HepG2 (cell line): ENCODE results near the gene STPG2. TPM values are rescaled to one million over a fixed set of nuclear protein-coding genes. Genes with fewer than 3 reads are reported as not detected.

Experiments used
- ATAC-seq: fragments of 200-7000 bp; cut with Tn5 transposase; 3 replicates; pipeline ENCODE4 v1.9.1; 2020; ENCODE audit warnings: mild to moderate bottlenecking, moderate library complexity
- BruUV-seq: library from RNA; stranded (reverse); fragments of 400-500 nt; replicated peaks from 2 replicates; lab custom pipeline; 2021; lab: Mats Ljungman, UMichigan
- CTCF ChIA-PET: fragments of 300-600 bp; formaldehyde crosslinking; extraction: SDS; loops from one replicate; lab custom pipeline; 2021; ENCODE audit warnings: low total read pairs, inconsistent platforms, low intra/inter-chr PET ratio; lab: Yijun Ruan, JAX
- POLR2A ChIA-PET: fragments of 350-600 bp; sonication (Branson Sonifier 250); formaldehyde crosslinking; loops from one replicate; lab custom pipeline; 2020; ENCODE audit warnings: antibody characterized with exemption, inconsistent platforms; lab: Yijun Ruan, JAX
- DNase-seq: peaks from one replicate; pipeline ENCODE4 v3.0.0-alpha.2; 2015; ENCODE audit warnings: low spot score
- FAIRE-seq: peaks from 3 replicates; lab custom pipeline; 2011; peaks lifted over from hg19 to GRCh38; lab: Jason Lieb, UNC
- H2AFZ ChIP-seq: one replicate; pipeline ENCODE4 v1.6.1; 2011; ENCODE audit warnings: low read length, inconsistent platforms
- H3K27ac ChIP-seq: fragments of 300-600 bp; 3 replicates; pipeline ENCODE4 v1.8.0; 2011; ENCODE audit warnings: mixed run types, mild to moderate bottlenecking, mixed read lengths, low read length, inconsistent platforms; ENCODE audit not compliant: insufficient read depth; ENCODE audit errors: extremely low read length
- H3K27me3 ChIP-seq, 2 experiments: fragments of 200-600 bp in 1 of 2; 2 replicates in 1 of 2; 3 replicates in 1 of 2; pipeline versions ENCODE4 v1.6.0 to v1.8.0; 2011; ENCODE audit warnings: low read length in 2 of 2, mild to moderate bottlenecking in 2 of 2, moderate library complexity in 2 of 2, inconsistent platforms in 1 of 2; ENCODE audit not compliant: insufficient read depth in 2 of 2, control insufficient read depth in 1 of 2
- H3K36me3 ChIP-seq, 2 experiments: fragments of 200-600 bp in 1 of 2; replicated peaks in 1 of 2; 2 replicates in 1 of 2; 3 replicates in 1 of 2; pipeline versions ENCODE4 v1.5.1 to v1.8.0; 2011; ENCODE audit warnings: low read length in 2 of 2, inconsistent platforms in 1 of 2; ENCODE audit not compliant: insufficient read depth in 2 of 2, control insufficient read depth in 1 of 2
- H3K4me1 ChIP-seq: 2 replicates; pipeline ENCODE4 v1.5.1; 2012; ENCODE audit warnings: low read length, inconsistent platforms; ENCODE audit not compliant: insufficient read depth
- H3K4me2 ChIP-seq: 2 replicates; pipeline ENCODE4 v1.6.0; 2011; ENCODE audit warnings: low read depth, low read length, inconsistent platforms
- H3K4me3 ChIP-seq, 3 experiments: fragments of 200-600 bp in 1 of 3; sonication (generic), shearing (Covaris generic) in 1 of 3; replicated peaks in 1 of 3; 2 replicates each; pipeline ENCODE4 v1.5.1; 2011 to 2016; ENCODE audit warnings: low read length in 3 of 3, inconsistent platforms in 2 of 3, low read depth in 2 of 3, mild to moderate bottlenecking in 2 of 3, control low read depth in 1 of 3, mixed read lengths in 1 of 3; ENCODE audit not compliant: insufficient read depth in 1 of 3
- H3K79me2 ChIP-seq: one replicate; pipeline ENCODE4 v1.6.1; 2011; ENCODE audit warnings: low read length, inconsistent platforms; ENCODE audit not compliant: insufficient read depth
- H3K9ac ChIP-seq: 2 replicates; pipeline ENCODE4 v1.6.0; 2011; ENCODE audit warnings: mild to moderate bottlenecking, low read depth, low read length, inconsistent platforms; ENCODE audit not compliant: insufficient read depth
- H3K9me3 ChIP-seq: 2 replicates; pipeline ENCODE4 v1.5.1; 2012; ENCODE audit warnings: mild to moderate bottlenecking, low read length
- H4K20me1 ChIP-seq: 2 replicates; pipeline ENCODE4 v1.6.0; 2011; ENCODE audit warnings: inconsistent platforms, mild to moderate bottlenecking, low read length, moderate library complexity; ENCODE audit not compliant: insufficient read depth
- DDIT3 ChIP-seq: sonication (generic); formaldehyde crosslinking; IDR thresholded peaks from 2 replicates; pipeline ENCODE4 v1.4.0; 2020; ENCODE audit warnings: mild to moderate bottlenecking, missing genetic modification reagents
- ELK4 ChIP-seq: sonication (generic); formaldehyde crosslinking; IDR thresholded peaks from 2 replicates; pipeline ENCODE4 v1.9.0; 2021; ENCODE audit warnings: missing genetic modification reagents, borderline replicate concordance
- FIP1L1 ChIP-seq: fragments of 200-400 bp; formaldehyde crosslinking; IDR thresholded peaks from 2 replicates; pipeline ENCODE4 v1.6.1; 2018; ENCODE audit warnings: low read depth, mild to moderate bottlenecking, low read length, moderate library complexity, borderline replicate concordance; ENCODE audit not compliant: insufficient read depth
- GLMP ChIP-seq: sonication (generic); formaldehyde crosslinking; IDR thresholded peaks from 2 replicates; pipeline ENCODE4 v1.9.0; 2021; ENCODE audit warnings: missing genetic modification reagents, mild to moderate bottlenecking, borderline replicate concordance
- MAFG ChIP-seq: sonication (generic); formaldehyde crosslinking; IDR thresholded peaks from 2 replicates; pipeline ENCODE4 v1.5.1; 2020; ENCODE audit warnings: mild to moderate bottlenecking, missing genetic modification reagents
- MTA3 ChIP-seq: sonication (generic); formaldehyde crosslinking; IDR thresholded peaks from 2 replicates; pipeline ENCODE4 v1.4.0; 2020; ENCODE audit warnings: missing genetic modification reagents
- NKX3-1 ChIP-seq: sonication (generic); formaldehyde crosslinking; IDR thresholded peaks from 2 replicates; pipeline ENCODE4 v1.5.0; 2020; ENCODE audit warnings: missing genetic modification reagents
- RAD51 ChIP-seq: fragments of 450-650 bp; IDR thresholded peaks from 2 replicates; pipeline ENCODE4 v1.6.1; 2016; ENCODE audit warnings: borderline replicate concordance
- RBM39 ChIP-seq: fragments of 200-400 bp; formaldehyde crosslinking; IDR thresholded peaks from one replicate; pipeline ENCODE4 v1.6.1; 2018; ENCODE audit warnings: antibody characterized with exemption, mild to moderate bottlenecking, low read depth, low read length; ENCODE audit not compliant: poor library complexity, severe bottlenecking
- RFX5 ChIP-seq: IDR thresholded peaks from 2 replicates; pipeline ENCODE4 v1.6.1; 2011; ENCODE audit warnings: low read depth, low read length, improper control_type of control experiment
- ZNF225 ChIP-seq: sonication (generic); formaldehyde crosslinking; IDR thresholded peaks from 2 replicates; pipeline ENCODE4 v1.4.0; 2020; ENCODE audit warnings: mild to moderate bottlenecking, missing genetic modification reagents
- ZNF230 ChIP-seq: sonication (generic); formaldehyde crosslinking; IDR thresholded peaks from 2 replicates; pipeline ENCODE4 v1.4.0; 2020; ENCODE audit warnings: mild to moderate bottlenecking, missing genetic modification reagents
- ZNF414 ChIP-seq: sonication (generic); formaldehyde crosslinking; IDR thresholded peaks from 2 replicates; pipeline ENCODE4 v1.5.0; 2020; ENCODE audit warnings: missing genetic modification reagents
- ZNF556 ChIP-seq: sonication (generic); formaldehyde crosslinking; IDR thresholded peaks from 2 replicates; pipeline ENCODE4 v1.4.0; 2020; ENCODE audit warnings: mild to moderate bottlenecking, missing genetic modification reagents, borderline replicate concordance
- ZNF614 ChIP-seq: IDR thresholded peaks from 2 replicates; pipeline ENCODE4 v1.6.1; 2018; ENCODE audit warnings: missing biosample characterization, missing genetic modification reagents, inconsistent platforms, borderline replicate concordance
- WGBS: methylation state at CpG from one replicate; pipeline ENCODE4 v1.1.6; 2017; ENCODE audit warnings: low lambda C conversion rate; 5-methylcytosine and 5-hydroxymethylcytosine counted together
- in situ Hi-C: cut with HindIII; loops from 2 replicates; pipeline ENCODE4 v1.10.0; 2017; ENCODE audit warnings: low pct_unique_long_range_greater_than_20kb; ENCODE audit not compliant: extremely low pct_ligation_motif_present
- intact Hi-C: fragments of 100-400 bp; cut with micrococcal nuclease; formaldehyde crosslinking; loops from one replicate; pipeline ENCODE4 v1.10.0; 2022; ENCODE audit not compliant: unreplicated experiment
- polyA plus RNA-seq, 8 experiments: library from polyadenylated mRNA; depleted of rRNA in 3 of 8; stranded (reverse) in 7 of 8; unstranded in 1 of 8; fragments of >200 nt; fragmentation: Illumina TruSeq in 4 of 8; extraction: Trizol in 4 of 8; gene quantifications; 2 replicates each; pipeline versions ENCODE4 v1.2.1 to v1.2.3, GENCODE V29; 2011 to 2016; ENCODE audit warnings: low read depth in 4 of 8, missing spikeins in 1 of 8, mixed read lengths in 1 of 8; ENCODE audit not compliant: insufficient read depth in 1 of 8
- total RNA-seq, 5 experiments: library from RNA; depleted of rRNA; stranded (reverse); fragments of >200 nt; fragmentation: Illumina TruSeq; extraction: Trizol; gene quantifications; 2 replicates each; pipeline ENCODE4 v1.2.3, GENCODE V29; 2016; ENCODE audit warnings: low read depth in 1 of 5

Gene STPG2
- total and polyA plus RNA-seq, 2 of the 13 experiments (the other 11 are each of a cell fraction or from before 2014, with no cell fraction given): 0.07 TPM; not detected in 1

GRCh38 chr4:98055800-98056501, 87.3 kb downstream of the STPG2 start:
- in situ Hi-C loops (no loop called here), intact Hi-C loops (no loop called here)
- ChIA-PET CTCF (no interaction called here), POLR2A (no interaction called here)
- Histone ChIP-seq H3K27ac (no peak overlapping the region), H2AFZ (no peak overlapping the region), H3K36me3 (no peaks in the 10 kb centered on the region), H3K79me2 (no peaks in the 10 kb centered on the region), H3K4me1 (no peaks in the 10 kb centered on the region), H3K4me2 (no peak overlapping the region), H3K4me3 (no peak overlapping the region), H4K20me1 (no peaks in the 10 kb centered on the region), H3K9ac (no peak overlapping the region), H3K9me3 (no peaks in the 10 kb centered on the region), H3K27me3 (no peaks in the 10 kb centered on the region)
- DNase-seq (no peak), ATAC-seq (peak; percentile 89), FAIRE-seq (no peak)
- BruUV-seq: no TSS peak
- WGBS: 3% methylated on average over 5 of the region's 7 CpGs
- TF ChIP-seq GLMP (no peak), ZNF414 (no peak), RFX5 (peak; percentile 93)

GRCh38 chr4:98046665-98047064, 96.6 kb downstream of the STPG2 start:
- BruUV-seq: no TSS peak
- CTCF ChIA-PET: no interaction called here
- ATAC-seq: no peak
- Histone ChIP-seq H2AFZ (no peak overlapping the region), H3K36me3 (no peaks in the 10 kb centered on the region), H3K9me3 (no peaks in the 10 kb centered on the region), H3K27me3 (no peaks in the 10 kb centered on the region), H3K27ac (no peak overlapping the region), H3K4me3 (no peak overlapping the region), H3K4me1 (no peaks in the 10 kb centered on the region), H4K20me1 (no peaks in the 10 kb centered on the region), H3K9ac (no peak overlapping the region), H3K79me2 (no peaks in the 10 kb centered on the region), H3K4me2 (no peak overlapping the region)
- no peak for FAIRE-seq
- in situ Hi-C loops (no loop called here), intact Hi-C loops (no loop called here)
- POLR2A ChIA-PET: no interaction called here
- DNase-seq: no peak
- WGBS: 0% methylated on average over 1 of the region's 1 CpG
- TF ChIP-seq MAFG (CRISPR knock-in tag) (no peak), ZNF556 (CRISPR knock-in tag) (no peak), DDIT3 (CRISPR knock-in tag) (no peak), ZNF230 (CRISPR knock-in tag) (no peak), NKX3-1 (no peak), ELK4 (CRISPR knock-in tag) (no peak), ZNF225 (no peak), MTA3 (no peak), RAD51 (no peak), ZNF614 (CRISPR knock-in tag) (no peak), FIP1L1 (no peak), RBM39 (no peak)
